HUES6 (cell line): ENCODE results near the gene NTF4.
"Not testable (repeated sequence)": the region's sequence is repeated elsewhere in the genome, so short reads cannot be mapped to it uniquely, and the experiment has no call there.

Experiments used
- H3K27ac ChIP-seq: 2 replicates; pipeline ENCODE4 v1.7.0; 2013; ENCODE audit warnings: low read depth, mild to moderate bottlenecking, low read length, inconsistent platforms
- H3K27me3 ChIP-seq: 2 replicates; pipeline ENCODE4 v1.6.1; 2013; ENCODE audit warnings: low read length; ENCODE audit not compliant: control insufficient read depth, insufficient read depth
- H3K36me3 ChIP-seq: 2 replicates; pipeline ENCODE4 v1.6.1; 2013; ENCODE audit warnings: low read length; ENCODE audit not compliant: control insufficient read depth, insufficient read depth
- H3K4me1 ChIP-seq: 2 replicates; pipeline ENCODE4 v1.6.1; 2013; ENCODE audit warnings: low read length; ENCODE audit not compliant: control insufficient read depth, insufficient read depth
- H3K4me3 ChIP-seq: 2 replicates; pipeline ENCODE4 v1.5.1; 2013; ENCODE audit warnings: low read depth, low read length
- H3K9ac ChIP-seq: one replicate; pipeline ENCODE4 v1.6.1; 2013; ENCODE audit warnings: mild to moderate bottlenecking, low read length
- H3K9me3 ChIP-seq: 2 replicates; pipeline ENCODE4 v1.6.1; 2013; ENCODE audit warnings: low read depth, low read length; ENCODE audit not compliant: control insufficient read depth, insufficient read depth

NTF4 gene

GRCh38 chr19:49050376-49051033, 14.1 kb downstream of the NTF4 start:
- H3K9ac ChIP-seq, H3K4me1 ChIP-seq, H3K9me3 ChIP-seq, H3K36me3 ChIP-seq, H3K4me3 ChIP-seq, H3K27ac ChIP-seq: not testable (repeated sequence)
- H3K27me3 ChIP-seq: peaks cover 14% of the 10 kb centered on the region

DNA sequence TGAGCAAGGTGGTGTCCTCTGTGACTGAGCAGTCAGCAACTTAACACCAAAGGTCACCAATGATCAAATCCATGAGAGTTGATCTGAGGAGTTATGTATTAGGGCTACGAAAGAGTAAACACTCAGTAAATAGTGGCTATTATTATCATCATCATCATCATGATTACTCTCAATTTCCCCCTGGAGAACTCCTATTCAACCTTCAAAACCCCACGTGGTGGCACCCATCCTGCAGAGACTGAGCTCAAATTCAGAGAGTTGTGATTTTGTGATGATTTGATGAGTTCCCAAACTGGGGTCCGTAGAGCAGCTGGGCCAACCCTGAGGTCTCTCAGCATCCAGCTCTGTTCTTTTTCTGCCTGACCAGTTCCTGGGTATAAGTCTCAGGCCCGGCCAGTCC, 14.8 kb downstream of the NTF4 start:
- H3K9ac ChIP-seq, H3K27ac ChIP-seq, H3K27me3 ChIP-seq, H3K36me3 ChIP-seq, H3K9me3 ChIP-seq, H3K4me3 ChIP-seq, H3K4me1 ChIP-seq: not testable (repeated sequence)

DNA sequence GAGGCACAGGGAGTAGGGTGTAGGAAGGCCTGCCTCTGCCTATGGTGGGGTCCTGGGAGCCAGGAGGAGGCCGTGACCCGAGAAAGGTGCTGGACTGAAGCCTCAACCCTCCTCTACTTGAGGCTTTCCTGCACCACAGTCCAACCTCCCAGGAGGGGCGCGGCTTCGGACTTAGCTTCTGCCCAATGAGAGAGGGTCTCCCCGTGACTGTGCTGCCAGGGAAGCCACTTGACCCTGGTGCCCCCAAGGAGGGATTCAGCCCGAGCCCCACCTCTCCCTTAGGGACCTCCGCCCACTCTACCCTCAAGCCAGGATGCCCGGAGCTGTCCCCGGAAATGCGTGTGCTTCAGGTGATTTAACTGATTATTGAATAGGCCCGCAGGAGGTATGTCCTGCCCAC, 15.6 kb downstream of the NTF4 start, which contains the start of gene CGB8:
TSS of gene CGB8 (minus strand) at position 101 of the 400 bp plus-strand sequence. CDS start 372 bp downstream, outside the sequence.
- not testable (repeated sequence) for H3K27ac ChIP-seq, H3K9ac ChIP-seq, H3K36me3 ChIP-seq, H3K4me1 ChIP-seq, H3K9me3 ChIP-seq, H3K4me3 ChIP-seq, H3K27me3 ChIP-seq

- not testable (repeated sequence) for H3K9ac ChIP-seq, H3K36me3 ChIP-seq, H3K27me3 ChIP-seq, H3K4me3 ChIP-seq, H3K9me3 ChIP-seq, H3K4me1 ChIP-seq, H3K27ac ChIP-seq
These were observed 21.1 kb downstream of the NTF4 start, which contains the start of gene CGB5 for GRCh38 chr19:49043548-49043947. Gene CGB5, plus strand, starts transcription at chr19:49043848. Its CDS starts 362 bp downstream, at chr19:49044210.

- not testable (repeated sequence) for H3K36me3 ChIP-seq, H3K4me3 ChIP-seq, H3K9me3 ChIP-seq, H3K27me3 ChIP-seq, H3K4me1 ChIP-seq, H3K27ac ChIP-seq, H3K9ac ChIP-seq
These were observed 22.0 kb downstream of the NTF4 start for GRCh38 chr19:49042666-49043065.

DNA sequence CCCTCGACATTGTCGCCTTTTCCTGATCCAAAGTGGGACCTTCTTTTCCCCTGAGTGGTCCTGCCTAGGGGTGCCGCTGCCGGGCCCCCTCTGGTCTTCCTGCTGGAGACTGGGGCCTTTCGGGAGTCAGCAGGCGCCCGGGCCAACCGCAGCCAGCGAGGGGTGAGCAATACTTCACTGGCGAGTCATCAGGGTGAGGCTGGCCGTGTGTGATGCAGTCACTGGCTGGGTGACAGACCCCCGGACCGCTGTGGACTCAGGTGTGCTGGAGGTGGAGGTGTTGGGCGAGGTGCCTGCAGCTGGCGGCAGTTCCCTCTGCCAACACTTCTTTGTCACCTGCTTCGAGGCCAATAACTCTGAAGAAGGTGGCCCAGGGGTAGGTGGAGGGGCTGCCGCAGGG, 22.4 kb downstream of the NTF4 start:
- no peak overlapping the region for H3K4me3 ChIP-seq
- H3K36me3 ChIP-seq: no peaks in the 10 kb centered on the region
- no peaks in the 10 kb centered on the region for H3K9me3 ChIP-seq
- H3K9ac ChIP-seq: no peak overlapping the region
- H3K4me1 ChIP-seq: peaks cover 2% of the 10 kb centered on the region; the same call in 1 of the 2 replicates
- H3K27ac ChIP-seq: no peak overlapping the region
- no peaks in the 10 kb centered on the region for H3K27me3 ChIP-seq

- not testable (repeated sequence) for H3K4me1 ChIP-seq, H3K36me3 ChIP-seq, H3K27me3 ChIP-seq, H3K27ac ChIP-seq, H3K9ac ChIP-seq, H3K4me3 ChIP-seq, H3K9me3 ChIP-seq
These were observed 24.9 kb downstream of the NTF4 start for GRCh38 chr19:49039736-49040135.

DNA sequence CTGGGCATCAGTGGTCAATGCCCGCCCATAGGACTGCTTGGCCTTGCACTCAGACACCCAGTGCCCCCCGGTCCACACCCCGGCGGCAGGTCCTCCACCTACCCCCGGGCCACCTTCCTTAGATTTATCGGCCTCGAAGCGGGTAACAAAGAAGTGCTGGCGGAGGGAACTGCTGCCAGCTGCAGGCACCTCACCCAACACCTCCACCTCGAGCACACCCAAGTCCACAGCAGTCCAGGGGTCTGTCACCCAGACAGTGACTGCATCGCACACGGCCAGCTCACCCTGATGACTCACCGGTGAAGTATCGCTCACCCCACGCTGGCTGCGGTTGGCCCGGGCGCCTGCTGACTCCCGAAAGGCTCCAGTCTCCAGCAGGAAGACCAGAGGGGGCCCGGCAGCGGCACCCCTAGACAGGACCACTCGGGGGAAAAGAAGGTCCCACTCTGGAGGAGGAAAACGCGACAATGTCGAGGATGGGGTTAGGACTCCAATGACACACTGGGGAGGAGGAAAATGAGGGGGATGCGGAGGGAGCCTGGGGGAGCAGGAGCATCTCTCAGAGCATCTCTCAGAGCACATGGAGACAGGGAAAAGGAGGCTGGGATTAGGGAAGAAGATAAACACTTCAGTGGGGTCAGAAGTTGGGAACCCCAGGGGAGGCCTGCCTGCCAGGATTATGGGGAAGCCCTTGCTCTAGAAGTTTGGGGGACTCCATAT, 25.9 kb downstream of the NTF4 start:
- H3K36me3 ChIP-seq, H3K27ac ChIP-seq, H3K27me3 ChIP-seq, H3K4me3 ChIP-seq, H3K4me1 ChIP-seq, H3K9me3 ChIP-seq, H3K9ac ChIP-seq: not testable (repeated sequence)

DNA sequence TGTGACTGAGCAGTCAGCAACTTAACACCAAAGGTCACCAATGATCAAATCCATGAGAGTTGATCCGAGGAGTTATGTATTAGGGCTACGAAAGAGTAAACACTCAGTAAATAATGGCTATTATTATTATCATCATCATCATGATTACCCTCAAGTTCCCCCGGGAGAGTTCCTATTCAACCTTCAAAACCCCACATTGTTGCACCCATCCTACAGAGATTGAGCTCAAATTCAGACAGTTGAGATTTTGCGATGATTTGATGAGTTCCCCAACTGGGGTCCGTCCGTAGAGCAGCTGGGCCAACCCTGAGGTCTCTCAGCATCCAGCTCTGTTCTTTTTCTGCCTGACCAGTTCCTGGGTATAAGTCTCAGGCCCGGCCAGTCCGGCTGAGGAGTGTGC, 26.5 kb downstream of the NTF4 start:
- H3K9me3 ChIP-seq, H3K36me3 ChIP-seq, H3K4me3 ChIP-seq, H3K9ac ChIP-seq, H3K4me1 ChIP-seq, H3K27me3 ChIP-seq, H3K27ac ChIP-seq: not testable (repeated sequence)

GRCh38 chr19:49036815-49037214, 27.8 kb downstream of the NTF4 start, which contains the start of gene CGB1:
Gene CGB1, minus strand, starts transcription at chr19:49036895. Its CDS starts 184 bp downstream, at chr19:49036711.
- H3K27me3 ChIP-seq, H3K9me3 ChIP-seq, H3K9ac ChIP-seq, H3K36me3 ChIP-seq, H3K27ac ChIP-seq, H3K4me1 ChIP-seq: not testable (repeated sequence)
- H3K4me3 ChIP-seq: peak within 1 kb of the TSS; percentile 16; the same call in 1 of the 2 replicates

- H3K27ac ChIP-seq, H3K4me1 ChIP-seq, H3K27me3 ChIP-seq, H3K9me3 ChIP-seq, H3K36me3 ChIP-seq, H3K9ac ChIP-seq: not testable (repeated sequence)
- H3K4me3 ChIP-seq: peak within 1 kb of the TSS; percentile 37
These were observed 32.8 kb downstream of the NTF4 start, which contains the start of gene CGB2 for GRCh38 chr19:49031642-49032301. Gene CGB2, plus strand, starts transcription at chr19:49031890. Its CDS starts 206 bp downstream, at chr19:49032096.
